Smooth muscle cell of the umbilical artery (primary cell): Measurements from ENCODE around the gene MAGEB17. TPM values are rescaled to one million over a fixed set of nuclear protein-coding genes. Genes with fewer than 3 reads are reported as not detected.

Source experiments
- total RNA-seq: library from RNA; depleted of rRNA; stranded (reverse); fragments of >200 nt; gene quantifications from 2 replicates; pipeline ENCODE4 v1.2.3, GENCODE V29; 2014

The MAGEB17 gene
- not detected in 2 replicates for total RNA-seq

GRCh38 chrX:16167181-16167580 lies at the start of gene MAGEB17:
Gene MAGEB17, plus strand, starts transcription at chrX:16167481. Its CDS starts 2,902 bp downstream, at chrX:16170383.

GRCh38 chrX:16123222-16123786 lies 44.0 kb upstream of the MAGEB17 start, which contains the start of gene GRPR:
Gene GRPR, plus strand, starts transcription at chrX:16123565. Its CDS starts 389 bp downstream, at chrX:16123954.

Other genes starting within 250 kb of the MAGEB17 start
- under 0.01 and 0.05 TPM in 2 replicates for gene GRPR, start 43.9 kb upstream of the MAGEB17 start, total RNA-seq